GM23338 (cell line): ENCODE results near the gene ASXL3. TPM values are rescaled to one million over a fixed set of nuclear protein-coding genes. Genes with fewer than 3 reads are reported as not detected.
A peak's percentile ranks its signal among the peaks of the same experiment; 100 is the strongest.

ENCODE experiments used
- ATAC-seq: fragments of 200-7000 bp; cut with Tn5 transposase; 3 replicates; pipeline ENCODE4 v1.9.1; 2020
- DNase-seq: peaks from one replicate; pipeline ENCODE4 v3.0.0-alpha.2; 2015; ENCODE audit warnings: low spot score
- H2AFZ ChIP-seq: fragments of 200-600 bp; sonication (generic); 2 replicates; pipeline ENCODE4 v1.8.0; 2016; ENCODE audit warnings: antibody characterized with exemption, mild to moderate bottlenecking, moderate library complexity
- H3F3A ChIP-seq: fragments of 200-600 bp; sonication (generic); replicated peaks from 2 replicates; pipeline ENCODE4 v1.8.0; 2017; ENCODE audit warnings: antibody characterized with exemption, mixed run types, low read depth
- H3K27ac ChIP-seq: fragments of 200-600 bp; sonication (generic); 2 replicates; pipeline ENCODE4 v1.6.1; 2016; ENCODE audit warnings: low read depth
- H3K27me3 ChIP-seq: fragments of 200-600 bp; sonication (generic); 2 replicates; pipeline ENCODE4 v1.8.0; 2016; ENCODE audit warnings: mild to moderate bottlenecking, mixed run types, moderate library complexity; ENCODE audit not compliant: insufficient read depth
- H3K36me3 ChIP-seq: fragments of 200-600 bp; sonication (generic); 2 replicates; pipeline ENCODE4 v1.8.0; 2016; ENCODE audit warnings: mild to moderate bottlenecking; ENCODE audit not compliant: insufficient read depth
- H3K4me1 ChIP-seq: fragments of 200-600 bp; sonication (generic); 2 replicates; pipeline ENCODE4 v1.8.0; 2016; ENCODE audit warnings: mild to moderate bottlenecking, moderate library complexity; ENCODE audit not compliant: insufficient read depth
- H3K4me2 ChIP-seq: fragments of 200-600 bp; sonication (generic); 2 replicates; pipeline ENCODE4 v1.7.1; 2017; ENCODE audit warnings: mixed run types
- H3K4me3 ChIP-seq: fragments of 200-600 bp; sonication (generic); 2 replicates; pipeline ENCODE4 v1.6.1; 2016; ENCODE audit warnings: mixed run types
- H3K79me2 ChIP-seq: fragments of 200-600 bp; sonication (generic); replicated peaks from 2 replicates; pipeline ENCODE4 v1.8.0; 2017; ENCODE audit warnings: mild to moderate bottlenecking; ENCODE audit not compliant: insufficient read depth
- H3K9me2 ChIP-seq: fragments of 200-600 bp; sonication (generic); 2 replicates; pipeline ENCODE4 v1.8.0; 2017; ENCODE audit not compliant: insufficient read depth
- H4K20me1 ChIP-seq: fragments of 200-600 bp; sonication (generic); replicated peaks from 2 replicates; pipeline ENCODE4 v1.8.0; 2017; ENCODE audit warnings: mild to moderate bottlenecking; ENCODE audit not compliant: insufficient read depth
- H3K27ac Mint-ChIP-seq: 2 replicates; pipeline ENCODE4 v1.8.0; 2020; ENCODE audit warnings: inconsistent platforms, mild to moderate bottlenecking, moderate library complexity, mixed read lengths
- H3K27me3 Mint-ChIP-seq: 3 replicates; pipeline ENCODE4 v1.8.0; 2022; ENCODE audit warnings: low read depth, mild to moderate bottlenecking, moderate library complexity, mixed read lengths, inconsistent platforms; ENCODE audit not compliant: insufficient read depth, poor library complexity
- H3K36me3 Mint-ChIP-seq: 3 replicates; pipeline ENCODE4 v1.8.0; 2021; ENCODE audit warnings: low read depth, mild to moderate bottlenecking, inconsistent platforms, moderate library complexity, mixed read lengths
- H3K4me1 Mint-ChIP-seq: 3 replicates; pipeline ENCODE4 v1.8.0; 2020; ENCODE audit warnings: mild to moderate bottlenecking, inconsistent platforms, mixed read lengths
- H3K4me3 Mint-ChIP-seq: 3 replicates; pipeline ENCODE4 v1.8.0; 2021; ENCODE audit warnings: moderate library complexity, mild to moderate bottlenecking, inconsistent platforms, mixed read lengths
- H3K9me3 Mint-ChIP-seq: 3 replicates; pipeline ENCODE4 v1.8.0; 2020; ENCODE audit warnings: moderate library complexity, mild to moderate bottlenecking, inconsistent platforms, mixed read lengths
- CREB1 ChIP-seq: fragments of 250-450 bp; sonication (Bioruptor Pico); IDR thresholded peaks from 2 replicates; pipeline ENCODE4 v1.5.0; 2020; ENCODE audit warnings: low read depth, mild to moderate bottlenecking, moderate library complexity
- CTCF ChIP-seq, 2 experiments: fragments of 200-600 bp in 1 of 2; sonication (generic) in 1 of 2; conservative IDR thresholded peaks; 2 replicates each; pipeline versions ENCODE4 v1.5.1 to v1.6.1; 2016 to 2017; ENCODE audit warnings: antibody characterized with exemption in 2 of 2, low read depth in 2 of 2, mild to moderate bottlenecking in 2 of 2, moderate library complexity in 1 of 2
- ETS1 ChIP-seq: IDR thresholded peaks from 2 replicates; pipeline ENCODE4 v1.6.1; 2016; ENCODE audit warnings: antibody characterized with exemption
- EZH2 ChIP-seq: fragments of 200-600 bp; sonication (generic); IDR thresholded peaks from one replicate; pipeline ENCODE4 v1.8.0; 2017; ENCODE audit warnings: antibody characterized with exemption, mild to moderate bottlenecking, low read depth; ENCODE audit not compliant: unreplicated experiment
- EZH2phosphoT487 ChIP-seq: fragments of 200-600 bp; sonication (generic); IDR thresholded peaks from one replicate; pipeline ENCODE4 v1.8.1; 2018; ENCODE audit warnings: antibody characterized with exemption; ENCODE audit not compliant: unreplicated experiment
- JUNB ChIP-seq: IDR thresholded peaks from one replicate; pipeline ENCODE4 v1.6.1; 2016; ENCODE audit warnings: antibody characterized with exemption; ENCODE audit not compliant: unreplicated experiment
- NANOG ChIP-seq: IDR thresholded peaks from 2 replicates; pipeline ENCODE4 v1.6.1; 2016; ENCODE audit warnings: antibody characterized with exemption, borderline replicate concordance
- POLR2AphosphoS5 ChIP-seq: IDR thresholded peaks from 2 replicates; pipeline ENCODE4 v1.6.1; 2016; ENCODE audit warnings: antibody characterized with exemption, low read depth
- REST ChIP-seq: IDR thresholded peaks from one replicate; pipeline ENCODE4 v1.6.1; 2018; ENCODE audit warnings: antibody characterized with exemption; ENCODE audit not compliant: unreplicated experiment
- STAT1 ChIP-seq: IDR thresholded peaks from one replicate; pipeline ENCODE4 v1.6.1; 2016; ENCODE audit warnings: antibody characterized with exemption; ENCODE audit not compliant: unreplicated experiment
- ZNF114 ChIP-seq: fragments of 250-450 bp; sonication (Bioruptor Pico); IDR thresholded peaks from 2 replicates; pipeline ENCODE4 v1.5.0; 2020; ENCODE audit warnings: mild to moderate bottlenecking, moderate library complexity
- ZNF331 ChIP-seq: fragments of 250-450 bp; sonication (Bioruptor Pico); IDR thresholded peaks from 2 replicates; pipeline ENCODE4 v1.5.0; 2020; ENCODE audit warnings: low read depth, mild to moderate bottlenecking, moderate library complexity
- ZNF462 ChIP-seq: fragments of 250-450 bp; sonication (Bioruptor Pico); IDR thresholded peaks from 2 replicates; pipeline ENCODE4 v1.5.0; 2020; ENCODE audit warnings: mild to moderate bottlenecking, moderate library complexity
- polyA plus RNA-seq: library from polyadenylated mRNA; unstranded; fragments of >200 nt; fragmentation: Nextera tagmentation; extraction: Ambion mirVana; gene quantifications from 2 replicates; pipeline ENCODE4 v1.2.1, GENCODE V29; 2016
- total RNA-seq: library from RNA; depleted of rRNA; stranded (reverse); fragments of >200 nt; shearing (Covaris generic); gene quantifications from 2 replicates; pipeline ENCODE4 v1.2.3, GENCODE V29; 2014

The ASXL3 gene
- total and polyA plus RNA-seq, 2 experiments from 2014 or later, result 0.23 to 1.4 TPM

GRCh38 chr18:33656889-33657448 lies 79.0 kb downstream of the ASXL3 start:
- H2AFZ ChIP-seq, result peak overlapping the region; percentile 12; the same call in 1 of the 2 replicates
- H3K9me3 Mint-ChIP-seq, result no peaks in the 10 kb centered on the region

More at GRCh38 chr18:33656889-33657448, 79.0 kb downstream of the ASXL3 start:
- H3K27ac Mint-ChIP-seq, result no peak overlapping the region
- Histone ChIP-seq H3K4me1 (peaks cover 27% of the 10 kb centered on the region), H3K9me2 (no peaks in the 10 kb centered on the region), H3K27me3 (no peaks in the 10 kb centered on the region), H3K4me2 (no peak overlapping the region), H3K79me2 (no peaks in the 10 kb centered on the region), H3K36me3 (no peaks in the 10 kb centered on the region), H3K4me3 (no peak overlapping the region), H4K20me1 (no peaks in the 10 kb centered on the region), H3K27ac (no peak overlapping the region), H3F3A (no peaks in the 10 kb centered on the region)
- no peak for ATAC-seq
- no peaks in the 10 kb centered on the region for H3K27me3 Mint-ChIP-seq
- TF ChIP-seq NANOG (no peak), POLR2AphosphoS5 (no peak), ZNF114 (CRISPR knock-in tag) (no peak), STAT1 (no peak), ETS1 (no peak), ZNF331 (CRISPR knock-in tag) (no peak), EZH2 (no peak), REST (no peak), ZNF462 (no peak), EZH2phosphoT487 (no peak), JUNB (no peak), CTCF (conservative IDR thresholded peaks at IDR 0.05; ENCODE audit: low read depth in 2 of 2) (no peak), CREB1 (CRISPR knock-in tag) (no peak)
- H3K36me3 Mint-ChIP-seq, result no peaks in the 10 kb centered on the region
- H3K4me3 Mint-ChIP-seq, result no peak overlapping the region
- peaks cover 32% of the 10 kb centered on the region for H3K4me1 Mint-ChIP-seq
- DNase-seq, result no peak
